Activated T-cell treated with anti-CD3 and anti-CD28 coated beads, Interleukin-2, amount 50 U/mL, for 24 hours (primary cell): ENCODE data around the gene LDB2.

Source experiments
- DNase-seq: peaks from one replicate; pipeline ENCODE4 v3.0.0-alpha.2; 2020
- H3K27ac Mint-ChIP-seq: 2 replicates; pipeline ENCODE4 v1.8.0; 2020; ENCODE audit warnings: mild to moderate bottlenecking, mixed read lengths
- H3K27me3 Mint-ChIP-seq: 2 replicates; pipeline ENCODE4 v1.8.0; 2020; ENCODE audit warnings: mixed read lengths
- H3K36me3 Mint-ChIP-seq: 2 replicates; pipeline ENCODE4 v1.8.0; 2020; ENCODE audit warnings: low read depth, mixed read lengths
- H3K4me1 Mint-ChIP-seq: 2 replicates; pipeline ENCODE4 v1.8.0; 2020; ENCODE audit warnings: low read depth, mixed read lengths
- H3K4me3 Mint-ChIP-seq: 2 replicates; pipeline ENCODE4 v1.8.0; 2020; ENCODE audit warnings: mild to moderate bottlenecking, moderate library complexity, mixed read lengths
- H3K9me3 Mint-ChIP-seq: 2 replicates; pipeline ENCODE4 v1.8.0; 2020; ENCODE audit warnings: mixed read lengths

The LDB2 gene

DNA sequence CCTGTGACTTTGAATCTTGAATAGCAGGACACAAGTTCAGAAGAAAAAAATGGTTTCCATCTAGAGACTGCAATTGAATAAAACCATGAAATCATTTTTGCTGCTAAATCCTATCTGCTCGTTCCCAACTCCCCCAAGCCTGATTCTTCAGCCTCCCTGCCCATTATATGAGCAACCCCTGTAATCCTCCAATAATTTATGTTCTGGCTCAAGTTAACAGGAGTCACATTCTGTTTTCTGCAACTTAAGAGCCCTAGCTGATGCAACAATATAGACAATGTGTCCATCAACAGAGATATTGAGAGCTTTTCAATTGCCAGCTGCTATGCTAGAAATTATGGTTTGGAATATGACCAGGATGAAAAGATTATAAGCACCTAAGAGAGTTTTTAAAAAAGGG, 84.1 kb downstream of the LDB2 start:
- no peaks in the 10 kb centered on the region for H3K9me3 Mint-ChIP-seq

DNA sequence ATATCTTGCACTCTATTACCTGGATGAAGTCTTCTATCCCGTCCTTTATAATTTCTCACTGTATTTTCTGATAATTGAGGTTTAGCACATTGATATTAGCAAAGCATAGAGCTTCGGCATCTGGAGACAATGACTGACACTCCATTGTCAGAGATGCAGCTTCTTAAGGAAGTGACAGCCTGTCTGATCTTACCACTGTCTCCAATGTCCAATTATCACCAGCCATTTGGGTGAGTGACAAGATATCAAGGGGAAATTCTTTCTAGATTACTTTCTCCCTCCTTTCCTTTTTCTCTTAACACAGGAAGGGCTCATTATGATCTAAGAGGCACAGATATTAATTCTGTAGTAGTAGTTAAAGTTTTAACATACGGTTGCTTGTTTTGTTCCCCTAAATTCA, 86.4 kb downstream of the LDB2 start:
- H3K4me3 Mint-ChIP-seq = no peak overlapping the region
- no peaks in the 10 kb centered on the region for H3K4me1 Mint-ChIP-seq
- no peaks in the 10 kb centered on the region for H3K9me3 Mint-ChIP-seq
- no peak for DNase-seq
- no peaks in the 10 kb centered on the region for H3K36me3 Mint-ChIP-seq
- no peak overlapping the region for H3K27ac Mint-ChIP-seq
- H3K27me3 Mint-ChIP-seq = no peaks in the 10 kb centered on the region

More for the DNA sequence above, 84.1 kb downstream of the LDB2 start:
- Mint-ChIP-seq H3K27me3 (no peaks in the 10 kb centered on the region), H3K36me3 (no peaks in the 10 kb centered on the region), H3K4me3 (no peak overlapping the region), H3K27ac (no peak overlapping the region), H3K4me1 (no peaks in the 10 kb centered on the region)
- no peak for DNase-seq

DNA sequence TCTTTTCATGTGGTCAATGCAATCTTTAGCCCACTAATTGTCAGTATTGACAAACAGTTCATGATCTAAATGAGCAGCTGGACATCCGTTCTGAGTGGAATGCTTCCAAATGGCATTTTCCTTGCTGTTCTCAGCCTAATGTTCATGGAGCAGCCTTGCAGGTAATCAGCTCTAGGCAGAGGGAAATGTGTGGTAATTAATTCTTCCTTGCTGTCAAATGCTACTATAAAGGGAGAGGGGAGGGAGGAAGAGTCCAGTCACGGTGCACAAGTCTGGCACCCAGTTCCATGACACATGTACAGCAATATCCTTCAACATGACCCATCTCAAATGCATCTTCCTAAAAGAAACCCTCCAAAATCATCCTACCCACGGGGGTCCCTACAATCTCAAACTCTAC, 88.5 kb downstream of the LDB2 start:
- no peaks in the 10 kb centered on the region for H3K36me3 Mint-ChIP-seq
- H3K9me3 Mint-ChIP-seq = no peaks in the 10 kb centered on the region
- no peak overlapping the region for H3K27ac Mint-ChIP-seq
- H3K4me3 Mint-ChIP-seq = no peak overlapping the region
- no peaks in the 10 kb centered on the region for H3K4me1 Mint-ChIP-seq
- no peak for DNase-seq
- H3K27me3 Mint-ChIP-seq = no peaks in the 10 kb centered on the region

DNA sequence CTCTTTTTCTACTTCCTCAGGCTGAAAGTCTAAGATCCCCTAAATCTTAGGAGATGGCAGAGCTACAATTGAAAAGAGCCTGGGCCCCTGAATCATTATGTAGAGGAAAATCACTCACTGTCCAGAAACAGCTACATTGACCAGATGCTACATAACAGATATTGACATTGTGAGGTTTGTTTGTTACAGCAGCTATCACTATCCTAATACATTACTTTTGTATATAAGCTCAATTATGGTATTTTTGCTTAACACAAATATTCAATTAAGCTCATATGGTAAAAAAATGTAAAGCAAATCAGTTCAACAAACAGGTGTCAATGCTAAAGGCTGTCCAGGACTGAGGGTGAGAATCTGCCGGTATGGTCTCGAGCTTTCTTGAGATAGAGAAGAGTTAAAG, 89.4 kb downstream of the LDB2 start:
- no peaks in the 10 kb centered on the region for H3K36me3 Mint-ChIP-seq
- no peak for DNase-seq
- H3K27ac Mint-ChIP-seq = no peak overlapping the region
- no peaks in the 10 kb centered on the region for H3K9me3 Mint-ChIP-seq
- H3K4me3 Mint-ChIP-seq = no peak overlapping the region
- no peaks in the 10 kb centered on the region for H3K27me3 Mint-ChIP-seq
- H3K4me1 Mint-ChIP-seq = no peaks in the 10 kb centered on the region

DNA sequence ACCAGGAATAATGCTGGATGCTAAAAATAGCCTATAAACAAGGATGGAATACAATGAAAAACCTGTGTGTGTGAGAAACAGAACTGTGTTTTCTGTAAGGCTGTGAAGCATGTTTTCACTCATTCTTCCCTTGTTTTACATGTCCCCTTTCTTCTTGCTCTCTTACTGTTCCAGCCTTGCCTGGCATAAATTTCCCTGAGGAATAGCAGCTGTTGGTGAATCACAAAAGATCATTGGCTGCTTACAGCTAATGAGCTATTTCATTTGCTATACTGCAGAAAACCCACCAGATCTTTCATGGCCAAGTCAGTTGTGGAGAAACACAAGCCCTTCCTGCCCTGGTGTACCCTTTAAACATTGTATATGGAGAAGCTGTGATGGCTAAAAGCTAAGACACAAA, 91.1 kb downstream of the LDB2 start:
- no peaks in the 10 kb centered on the region for H3K4me1 Mint-ChIP-seq
- H3K36me3 Mint-ChIP-seq = no peaks in the 10 kb centered on the region
- H3K27ac Mint-ChIP-seq = no peak overlapping the region
- DNase-seq = no peak
- H3K27me3 Mint-ChIP-seq = no peaks in the 10 kb centered on the region
- no peaks in the 10 kb centered on the region for H3K9me3 Mint-ChIP-seq
- H3K4me3 Mint-ChIP-seq = no peak overlapping the region

DNA sequence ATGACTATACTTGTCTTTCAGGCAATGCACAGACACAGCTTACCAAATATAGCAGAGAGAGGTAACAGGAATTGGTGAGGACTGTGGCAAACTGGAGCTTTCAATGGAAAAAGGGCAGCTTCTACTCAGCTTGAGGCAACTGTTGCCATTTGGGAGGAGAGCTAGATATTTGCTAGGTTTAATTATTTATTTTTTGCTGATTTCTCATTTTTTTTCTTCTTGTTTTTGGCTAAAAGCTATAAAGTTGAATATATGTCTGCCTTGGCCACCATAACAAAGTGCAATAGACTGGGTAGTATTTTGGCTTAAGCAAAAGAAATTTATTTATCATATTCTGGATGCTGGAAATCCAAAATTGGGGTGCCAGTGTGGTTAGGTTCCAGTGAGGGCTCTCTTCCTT, 93.9 kb downstream of the LDB2 start:
- Mint-ChIP-seq H3K36me3 (no peaks in the 10 kb centered on the region), H3K27me3 (no peaks in the 10 kb centered on the region), H3K4me3 (no peak overlapping the region), H3K4me1 (no peaks in the 10 kb centered on the region), H3K27ac (no peak overlapping the region), H3K9me3 (no peaks in the 10 kb centered on the region)
- no peak for DNase-seq

DNA sequence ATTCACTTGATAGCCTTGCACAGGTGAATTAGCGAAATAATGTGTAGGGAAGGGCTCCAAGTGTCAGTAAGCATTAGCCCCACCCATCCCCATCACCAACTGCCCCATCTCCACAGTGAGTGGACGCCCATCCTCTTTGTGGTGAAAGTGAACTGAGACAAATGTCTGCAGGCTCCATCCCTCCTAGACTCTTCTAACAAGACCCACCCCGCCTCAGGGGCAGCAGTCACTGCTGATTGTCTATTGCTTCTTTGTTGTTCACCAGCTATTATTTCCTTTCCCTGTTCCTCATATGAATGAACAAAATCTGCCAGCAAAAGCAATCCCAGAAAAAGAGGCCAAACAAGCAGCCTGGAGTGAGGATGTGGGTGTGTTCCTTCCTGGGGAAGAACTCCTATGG, 96.4 kb downstream of the LDB2 start:
- H3K4me1 Mint-ChIP-seq = no peaks in the 10 kb centered on the region
- DNase-seq = no peak
- no peaks in the 10 kb centered on the region for H3K9me3 Mint-ChIP-seq
- no peaks in the 10 kb centered on the region for H3K27me3 Mint-ChIP-seq
- H3K27ac Mint-ChIP-seq = no peak overlapping the region
- H3K36me3 Mint-ChIP-seq = no peaks in the 10 kb centered on the region
- H3K4me3 Mint-ChIP-seq = no peak overlapping the region

DNA sequence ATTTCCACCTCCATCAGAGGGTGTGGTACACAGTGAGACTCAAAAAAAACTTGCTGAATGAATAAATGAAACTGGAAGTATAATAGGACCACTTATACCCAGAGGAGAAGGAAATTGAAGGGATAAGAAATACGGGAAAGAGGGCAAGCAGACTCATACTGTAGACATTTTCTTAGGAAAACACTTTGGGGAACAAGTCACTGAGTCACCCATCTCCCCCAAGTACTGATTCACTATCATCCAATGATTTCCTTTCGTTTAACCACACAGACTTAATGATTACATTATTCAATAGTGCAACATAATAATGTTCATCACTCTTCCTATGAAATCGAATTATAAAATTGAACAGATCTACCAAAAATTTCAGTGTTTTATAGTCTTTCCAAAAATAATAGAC, 97.1 kb downstream of the LDB2 start:
- no peak overlapping the region for H3K4me3 Mint-ChIP-seq
- DNase-seq = no peak
- H3K27me3 Mint-ChIP-seq = no peaks in the 10 kb centered on the region
- H3K27ac Mint-ChIP-seq = no peak overlapping the region
- H3K9me3 Mint-ChIP-seq = no peaks in the 10 kb centered on the region
- no peaks in the 10 kb centered on the region for H3K36me3 Mint-ChIP-seq
- H3K4me1 Mint-ChIP-seq = no peaks in the 10 kb centered on the region

DNA sequence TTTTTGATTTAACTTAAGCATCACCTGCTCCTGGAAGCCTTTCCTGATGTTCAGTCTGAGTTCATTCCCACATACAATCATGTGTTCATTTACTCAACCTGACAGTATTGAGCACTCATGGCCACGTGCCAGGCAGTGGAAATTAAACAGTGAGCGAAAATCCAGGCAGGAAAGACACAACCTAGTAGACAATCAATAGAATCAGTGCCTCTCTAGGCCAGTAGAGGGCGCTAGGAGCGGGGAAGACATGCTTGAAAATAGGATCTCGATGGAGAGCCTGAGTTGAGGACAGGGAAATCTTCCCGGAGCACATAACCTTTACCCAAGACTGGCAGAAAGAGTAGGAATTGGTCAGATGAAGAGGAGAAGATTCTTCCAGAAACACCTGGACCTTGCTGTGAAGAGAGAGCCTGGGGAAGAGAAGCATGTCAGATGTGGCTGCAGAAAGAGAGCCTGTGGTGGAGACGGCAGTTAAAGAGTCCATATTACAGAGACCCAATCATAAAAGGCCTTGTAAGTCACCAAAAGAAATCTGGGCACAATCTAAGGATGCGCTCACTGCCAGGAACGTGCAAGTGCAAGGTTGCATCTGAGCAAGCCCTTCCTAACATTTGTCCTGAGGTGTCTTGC, 103.5 kb downstream of the LDB2 start:
- no peak for DNase-seq
- H3K4me3 Mint-ChIP-seq = no peak overlapping the region
- H3K36me3 Mint-ChIP-seq = no peaks in the 10 kb centered on the region
- no peaks in the 10 kb centered on the region for H3K9me3 Mint-ChIP-seq
- no peak overlapping the region for H3K27ac Mint-ChIP-seq
- H3K4me1 Mint-ChIP-seq = no peaks in the 10 kb centered on the region
- H3K27me3 Mint-ChIP-seq = no peaks in the 10 kb centered on the region

DNA sequence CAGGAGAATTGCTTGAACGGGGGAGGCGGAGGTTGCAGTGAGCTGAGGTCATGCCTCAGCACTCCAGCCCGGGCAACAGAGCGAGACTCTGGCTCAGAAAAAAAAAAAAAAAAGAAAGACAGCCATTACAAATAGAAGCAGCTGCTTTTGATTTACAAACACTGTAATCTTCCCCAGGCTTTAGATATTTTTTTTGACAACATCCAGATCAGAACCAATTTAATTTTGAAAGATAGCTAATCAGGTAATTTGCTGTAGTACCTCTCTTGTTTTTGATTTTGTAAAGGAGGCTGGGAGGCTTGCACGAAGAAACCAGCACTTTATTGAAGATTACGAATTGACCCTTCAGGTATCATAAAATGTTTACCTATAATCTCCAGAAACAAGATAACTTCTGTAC, 107.0 kb downstream of the LDB2 start:
- Mint-ChIP-seq H3K9me3 (no peaks in the 10 kb centered on the region), H3K4me3 (no peak overlapping the region), H3K36me3 (no peaks in the 10 kb centered on the region), H3K4me1 (no peaks in the 10 kb centered on the region), H3K27me3 (peaks cover 4% of the 10 kb centered on the region), H3K27ac (no peak overlapping the region)
- DNase-seq = no peak

DNA sequence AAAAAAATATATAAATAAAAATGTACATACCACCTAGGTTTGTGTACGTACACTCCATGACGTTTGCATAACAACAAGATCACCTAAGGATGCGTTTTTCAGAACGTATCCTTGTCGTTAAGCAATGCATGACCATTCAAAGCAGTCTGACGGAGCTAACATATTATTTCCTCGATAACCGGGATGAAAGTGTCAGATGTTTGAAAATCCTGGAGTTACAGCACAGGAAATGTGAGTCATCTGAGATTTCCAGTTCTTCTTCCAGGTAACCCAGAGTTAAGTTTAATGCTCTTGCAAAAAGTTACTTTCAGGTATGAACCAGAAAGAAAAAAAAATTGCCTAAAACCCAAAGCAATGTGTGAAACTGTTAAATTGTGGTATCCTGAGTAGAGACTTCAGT, 107.9 kb downstream of the LDB2 start:
- no peaks in the 10 kb centered on the region for H3K4me1 Mint-ChIP-seq
- H3K9me3 Mint-ChIP-seq = no peaks in the 10 kb centered on the region

DNA sequence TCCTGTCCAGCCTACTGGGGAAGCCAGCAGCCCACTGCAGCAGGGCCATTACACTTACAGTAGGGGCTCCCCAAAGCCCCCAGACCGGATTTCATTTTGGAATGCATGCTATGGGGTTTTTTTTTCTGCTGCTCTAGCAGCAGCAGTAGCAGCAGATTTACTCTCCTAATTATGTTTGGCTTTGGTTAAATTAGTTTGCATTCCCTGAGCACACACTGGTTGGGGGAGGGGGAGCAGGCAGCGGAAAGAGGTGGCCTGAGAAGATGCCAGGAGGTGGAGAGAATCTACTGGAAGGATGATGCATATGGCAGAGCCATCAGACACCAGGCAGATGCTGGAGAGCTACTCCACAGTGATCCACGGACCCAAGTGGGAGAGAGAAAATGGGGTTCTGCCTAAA, 109.6 kb downstream of the LDB2 start:
- peaks cover 4% of the 10 kb centered on the region for H3K27me3 Mint-ChIP-seq
- H3K27ac Mint-ChIP-seq = no peak overlapping the region
- no peaks in the 10 kb centered on the region for H3K9me3 Mint-ChIP-seq
- H3K4me3 Mint-ChIP-seq = no peak overlapping the region
- no peaks in the 10 kb centered on the region for H3K4me1 Mint-ChIP-seq
- DNase-seq = no peak
- H3K36me3 Mint-ChIP-seq = no peaks in the 10 kb centered on the region

More for the DNA sequence above, 107.9 kb downstream of the LDB2 start:
- H3K36me3 Mint-ChIP-seq = no peaks in the 10 kb centered on the region
- no peak overlapping the region for H3K27ac Mint-ChIP-seq
- peaks cover 4% of the 10 kb centered on the region for H3K27me3 Mint-ChIP-seq
- DNase-seq = no peak
- no peak overlapping the region for H3K4me3 Mint-ChIP-seq

DNA sequence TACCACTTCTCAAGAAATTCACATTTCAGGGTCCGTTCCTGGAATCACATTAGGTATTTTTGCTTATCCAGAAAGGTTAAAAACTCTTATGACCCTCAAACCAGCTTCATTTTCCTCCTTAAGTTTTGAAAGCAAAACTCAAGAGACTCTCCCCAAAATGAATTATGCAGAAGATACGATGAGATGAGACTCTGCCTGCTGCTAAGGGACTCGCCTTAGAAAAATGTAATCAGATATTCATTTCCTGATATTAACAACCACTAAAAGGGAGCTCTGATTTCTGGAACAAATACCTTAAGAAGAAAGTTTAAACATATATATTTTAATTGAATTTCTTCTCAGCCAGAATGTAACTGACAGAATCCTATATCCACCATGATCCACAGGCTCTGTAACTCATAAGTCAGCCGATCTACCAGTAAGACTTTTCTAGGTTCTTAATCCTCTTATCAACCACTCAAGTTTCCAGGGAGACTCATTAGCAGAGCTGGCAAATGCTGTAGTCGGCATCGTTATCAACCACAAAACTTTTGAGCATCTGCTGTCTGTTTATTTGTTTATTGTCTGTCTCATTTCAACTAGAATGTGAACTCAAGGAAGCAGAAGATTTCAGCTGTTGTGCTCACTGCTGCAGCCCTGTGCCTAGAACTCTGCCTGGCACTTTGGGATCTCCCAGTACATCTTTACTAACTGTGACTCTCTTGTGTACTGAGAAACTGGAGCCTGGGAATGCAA, 112.5 kb downstream of the LDB2 start:
- Mint-ChIP-seq H3K9me3 (no peaks in the 10 kb centered on the region), H3K4me1 (no peaks in the 10 kb centered on the region), H3K36me3 (no peaks in the 10 kb centered on the region), H3K27me3 (peaks cover 4% of the 10 kb centered on the region), H3K27ac (no peak overlapping the region), H3K4me3 (no peak overlapping the region)
- no peak for DNase-seq

DNA sequence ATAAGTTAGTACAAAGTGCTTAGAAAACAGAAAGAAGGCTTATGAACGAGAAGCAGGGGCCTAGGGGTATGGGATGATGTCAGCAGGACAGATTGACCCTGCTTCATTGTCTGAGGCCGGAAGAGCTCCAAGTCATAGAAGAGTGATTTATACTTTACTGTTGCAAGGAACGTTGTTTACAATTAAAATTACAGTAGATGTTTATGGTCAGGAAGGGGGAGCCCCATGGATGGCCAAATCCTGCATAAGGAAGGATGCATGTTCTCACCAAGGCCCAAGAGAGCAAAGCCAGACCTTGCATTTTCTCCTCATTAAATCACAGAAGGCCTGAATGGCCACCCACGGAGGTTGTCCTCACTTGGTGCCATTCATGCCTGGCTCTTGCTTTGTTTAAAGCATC, 115.3 kb downstream of the LDB2 start:
- no peaks in the 10 kb centered on the region for H3K36me3 Mint-ChIP-seq
- no peaks in the 10 kb centered on the region for H3K4me1 Mint-ChIP-seq
- no peak overlapping the region for H3K4me3 Mint-ChIP-seq
- no peaks in the 10 kb centered on the region for H3K27me3 Mint-ChIP-seq
- no peak overlapping the region for H3K27ac Mint-ChIP-seq
- no peaks in the 10 kb centered on the region for H3K9me3 Mint-ChIP-seq
- no peak for DNase-seq

DNA sequence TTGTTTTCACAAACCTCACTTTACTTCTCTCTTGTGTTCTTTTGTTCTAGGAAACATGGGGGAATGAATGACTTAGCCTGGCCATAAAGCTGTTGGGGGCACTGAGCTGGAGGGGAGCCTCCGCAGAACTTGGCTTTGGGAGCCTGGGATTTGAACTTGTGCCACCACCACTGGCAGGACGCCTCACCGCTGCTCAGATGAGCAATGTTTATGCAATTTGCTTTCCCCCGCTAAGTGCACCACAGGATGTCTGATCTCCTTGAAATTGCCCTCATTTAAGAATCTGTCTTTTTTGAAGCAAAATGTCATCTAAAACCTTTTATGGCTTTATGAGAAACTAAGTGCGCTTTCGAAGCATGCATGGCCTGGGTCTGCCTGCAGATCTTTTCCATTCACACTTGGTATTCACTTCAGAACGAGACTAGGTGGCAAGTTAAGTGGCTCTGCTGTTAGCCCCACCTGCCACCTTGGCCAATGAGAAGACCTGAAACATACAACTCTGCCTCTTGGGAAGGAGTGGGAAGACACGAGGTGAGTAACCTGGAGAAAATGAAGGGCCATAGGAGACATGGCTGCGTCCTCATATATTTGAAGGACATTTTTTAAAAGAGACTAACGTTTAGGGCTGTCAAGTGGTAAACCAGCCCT, 119.3 kb downstream of the LDB2 start:
- Mint-ChIP-seq H3K36me3 (no peaks in the 10 kb centered on the region), H3K27ac (no peak overlapping the region), H3K27me3 (no peaks in the 10 kb centered on the region), H3K4me3 (no peak overlapping the region), H3K9me3 (no peaks in the 10 kb centered on the region), H3K4me1 (no peaks in the 10 kb centered on the region)
- DNase-seq = no peak
